Cardiac septum (tissue), 1 donor: ENCODE measurements around the gene LRBA. TPM values are rescaled to one million over a fixed set of nuclear protein-coding genes. Genes with fewer than 3 reads are reported as not detected.
A peak's percentile ranks its signal among the peaks of the same experiment; 100 is the strongest.
"Not testable (repeated sequence)": the region's sequence is repeated elsewhere in the genome, so short reads cannot be mapped to it uniquely, and the experiment has no call there.

Source experiments
- DNase-seq: peaks from one replicate; pipeline ENCODE4 v3.0.0-alpha.2; 2020; ENCODE audit warnings: low spot score
- intact Hi-C: fragments of 100-400 bp; cut with DNase I; formaldehyde crosslinking; loops from one replicate; pipeline ENCODE4 v1.14.0; 2022
- total RNA-seq: library from RNA; stranded (reverse); fragmentation: NEBNext Ultra II Directional; extraction: Animal tissue kit (Norgen Biotek cat#: 25700); gene quantifications from one replicate; pipeline ENCODE4 v1.2.1, GENCODE V29; 2021
- donor health status: DM: no; HTN: no; CAD: no.

The LRBA gene
- total RNA-seq, 1 donor from 2014 or later, result 22.7 TPM

GRCh38 chr4:150781191-150781590, 233.9 kb downstream of the LRBA start:
- intact Hi-C loops, result no loop called here
- DNase-seq, result no peak

GRCh38 chr4:150779707-150780106, 235.4 kb downstream of the LRBA start:
- intact Hi-C loops, result no loop called here
- no peak for DNase-seq

DNA sequence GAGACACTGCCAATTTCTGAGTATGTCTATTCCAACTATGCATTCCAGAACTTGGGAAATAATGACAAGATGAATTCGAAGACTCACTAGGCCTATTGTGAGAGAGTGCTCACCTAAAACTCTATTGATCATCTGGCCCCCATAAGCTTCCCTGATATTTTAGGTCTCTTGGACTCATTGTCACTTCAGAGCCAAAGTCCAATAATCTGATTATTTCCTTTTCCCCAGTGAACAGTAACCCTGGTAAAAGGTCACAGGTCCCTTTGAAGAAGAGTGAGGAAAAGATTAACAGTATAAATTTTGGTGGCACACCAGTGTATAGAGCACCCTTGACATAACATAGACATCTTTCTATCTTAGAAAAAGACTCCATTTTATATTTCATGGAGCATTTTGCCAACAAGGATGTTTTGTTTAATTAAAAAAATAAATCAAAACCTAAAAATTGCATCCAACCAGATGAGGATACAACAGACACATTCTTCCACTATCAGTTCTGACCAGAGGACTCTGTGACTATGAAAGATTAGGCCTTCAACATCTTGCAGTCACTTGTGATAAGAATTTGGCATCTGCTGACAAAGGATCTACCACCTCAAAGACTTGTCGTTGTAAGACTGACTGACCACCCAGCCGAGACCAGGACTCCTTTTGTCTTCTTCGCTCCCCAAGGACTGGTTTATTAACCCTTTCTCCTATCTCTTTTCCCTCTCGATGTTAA, 241.2 kb downstream of the LRBA start:
- no peak for DNase-seq
- intact Hi-C loops, result no loop called here

DNA sequence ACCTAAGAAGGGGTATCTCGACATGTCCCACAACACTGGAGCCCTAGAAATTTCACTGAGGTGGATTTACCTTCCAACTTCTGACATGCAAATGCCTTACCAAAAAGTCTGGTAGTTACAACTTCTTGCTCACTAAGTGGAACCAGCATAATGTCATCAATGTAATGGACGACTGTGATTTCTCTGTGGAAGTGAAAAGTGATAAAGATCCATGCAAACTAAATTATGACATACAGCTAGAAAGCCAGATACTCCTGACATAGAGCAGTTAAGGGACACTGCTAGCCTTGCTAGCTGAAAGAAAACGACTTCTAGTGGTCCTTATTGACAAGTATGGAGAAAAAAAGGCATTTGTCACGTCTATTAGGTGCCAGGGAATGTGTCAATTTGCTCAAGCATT, 242.1 kb downstream of the LRBA start:
- DNase-seq, result no peak
- intact Hi-C loops, result no loop called here

DNA sequence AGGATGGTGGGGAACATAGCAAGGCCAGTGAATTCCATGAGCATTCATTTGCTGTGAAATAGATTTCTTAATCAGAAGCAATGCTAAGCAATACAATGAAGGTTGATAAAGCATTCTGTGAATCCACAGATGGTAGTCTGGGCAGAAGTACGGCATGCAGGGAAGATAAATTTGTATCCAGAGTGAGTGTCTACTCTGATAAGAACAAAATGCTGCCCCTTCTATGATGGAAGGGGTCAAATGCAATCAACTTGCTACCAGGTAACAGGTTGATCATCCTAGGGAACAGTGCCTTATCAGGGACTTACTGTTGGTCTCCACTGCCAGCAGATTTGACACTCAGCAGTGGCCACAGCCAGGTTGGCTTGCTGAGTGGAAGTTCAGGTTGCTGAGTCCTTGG, 243.7 kb downstream of the LRBA start:
- intact Hi-C loops, result no loop called here
- DNase-seq, result no peak

GRCh38 chr4:150769845-150770244, 245.2 kb downstream of the LRBA start:
- intact Hi-C loops, result no loop called here
- DNase-seq, result no peak

DNA sequence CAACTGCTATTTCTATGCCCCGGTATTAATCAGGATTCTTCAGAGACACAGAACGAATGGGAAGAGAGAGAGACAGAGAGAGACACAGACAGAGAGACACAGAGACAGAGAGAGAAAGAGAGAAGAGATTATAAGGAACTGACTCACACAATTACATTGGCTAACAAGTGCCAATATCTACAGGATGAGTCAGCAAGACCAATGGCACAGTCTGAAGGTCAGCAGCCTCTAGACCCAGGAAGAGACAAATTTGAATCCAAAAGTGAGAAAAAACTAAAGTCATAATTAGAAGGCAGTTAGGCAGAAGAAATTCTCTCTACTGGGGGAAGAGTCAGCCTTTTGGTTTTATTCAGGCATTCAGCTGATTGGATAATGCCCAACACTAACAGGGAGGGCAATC, 245.8 kb downstream of the LRBA start:
- intact Hi-C loops, result no loop called here

GRCh38 chr4:150768497-150768896, 246.6 kb downstream of the LRBA start:
- DNase-seq, result no peak
- intact Hi-C loops, result no loop called here

More for the DNA sequence above, 245.8 kb downstream of the LRBA start:
- DNase-seq, result no peak

DNA sequence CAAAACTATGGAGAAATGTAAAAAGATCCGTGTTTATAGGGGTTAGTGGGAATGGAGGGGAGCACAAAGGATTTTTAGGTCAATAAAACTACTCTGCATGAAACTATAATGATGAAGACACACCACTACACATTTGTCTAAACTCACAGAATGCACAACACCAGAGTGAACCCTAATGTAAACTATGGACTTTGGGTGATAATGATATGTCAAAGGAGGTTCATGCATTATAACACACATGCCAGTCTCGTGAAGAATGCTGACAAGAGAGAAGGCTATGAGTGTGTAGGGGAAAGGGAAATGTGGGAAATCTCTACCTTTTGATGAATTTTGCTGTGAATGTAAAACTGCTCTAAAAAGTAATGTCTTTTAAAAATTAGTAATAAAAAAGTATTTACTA, 249.9 kb downstream of the LRBA start:
- no peak for DNase-seq
- intact Hi-C loops, result no loop called here

- intact Hi-C loops, result no loop called here
- DNase-seq, result no peak
These were observed 263.4 kb downstream of the LRBA start for GRCh38 chr4:150751648-150752047.

- intact Hi-C loops, result no loop called here
- DNase-seq, result no peak
These were observed 264.3 kb downstream of the LRBA start for GRCh38 chr4:150750824-150751223.

DNA sequence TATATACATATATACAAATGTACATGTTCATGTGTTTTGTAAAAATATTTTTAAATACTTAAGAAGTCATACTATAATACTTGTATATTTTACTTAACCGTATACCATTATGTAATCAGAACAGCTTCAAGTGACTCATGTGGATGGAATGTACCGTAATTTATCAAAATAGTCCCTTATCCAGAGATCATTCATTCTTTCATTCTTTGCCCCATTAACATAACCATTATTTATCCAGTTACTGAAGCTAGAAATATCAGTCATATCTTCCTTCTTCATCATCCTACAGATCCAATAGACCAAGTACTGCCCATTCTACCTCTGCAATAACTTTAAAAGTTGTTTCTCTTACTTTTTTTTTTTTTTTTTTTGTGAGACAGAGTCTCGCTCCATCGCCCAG, 268.9 kb downstream of the LRBA start:
- intact Hi-C loops, result no loop called here
- DNase-seq, result no peak

DNA sequence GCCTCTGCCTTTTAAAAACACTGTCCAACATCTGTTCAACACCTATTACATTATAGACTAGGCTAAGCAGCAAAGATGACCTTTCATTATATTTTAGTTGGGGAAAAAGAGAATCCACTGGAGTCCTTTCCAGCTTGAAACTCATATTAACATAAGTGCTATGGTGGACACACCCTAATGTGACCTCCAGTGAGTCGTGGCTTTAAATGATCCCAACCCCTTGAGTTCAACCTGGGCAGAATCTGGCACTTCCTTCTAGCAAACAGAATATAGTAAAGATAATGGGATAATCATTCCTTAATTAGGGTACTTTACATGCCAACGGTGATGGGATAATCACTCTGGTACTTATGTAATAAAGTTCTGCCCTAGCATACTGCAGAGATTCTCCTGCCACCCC, 270.5 kb downstream of the LRBA start:
- intact Hi-C loops, result no loop called here
- no peak for DNase-seq

DNA sequence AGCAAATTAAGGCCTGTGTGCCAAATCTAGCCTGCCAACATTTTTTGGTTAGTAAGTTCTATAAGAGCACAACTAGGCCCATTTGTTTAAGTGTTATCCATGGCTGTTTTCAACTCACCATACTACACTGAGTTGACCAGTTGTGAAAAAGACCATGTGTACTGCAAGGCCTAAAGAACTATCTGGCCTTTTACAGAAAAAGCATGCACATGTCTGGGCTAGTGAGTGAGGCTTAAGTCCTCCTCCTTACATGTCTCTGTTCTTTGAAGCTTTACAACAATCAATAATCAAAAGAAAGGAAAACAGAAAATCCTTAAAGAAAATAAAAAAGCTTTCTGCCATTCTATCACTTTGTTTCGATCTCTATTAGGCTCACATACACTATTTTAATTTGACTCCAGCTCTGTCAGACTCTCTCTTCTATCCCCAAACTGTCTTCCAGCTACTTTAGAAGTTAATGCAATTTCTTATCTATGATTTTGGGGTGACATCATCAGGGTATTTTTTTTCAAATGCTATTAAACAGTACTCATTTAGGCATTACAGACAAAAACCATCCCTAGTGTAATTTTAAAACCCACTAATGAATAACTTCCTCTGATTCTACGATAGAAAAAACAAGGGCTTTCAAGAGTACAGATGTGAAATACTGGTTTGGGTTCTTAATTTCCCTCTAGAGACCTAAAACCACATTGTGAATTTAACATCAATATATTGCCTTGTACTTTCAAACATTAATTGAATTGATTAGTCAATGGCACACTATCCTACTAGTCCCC, 271.3 kb downstream of the LRBA start:
- no peak for DNase-seq
- intact Hi-C loops, result no loop called here

- DNase-seq, intact Hi-C loops: not testable (repeated sequence)
These were observed 272.2 kb downstream of the LRBA start for GRCh38 chr4:150742930-150743329.

- intact Hi-C loops, result no loop called here
- no peak for DNase-seq
These were observed 275.5 kb downstream of the LRBA start for GRCh38 chr4:150739591-150739990.

GRCh38 chr4:150725957-150726523, 289.0 kb downstream of the LRBA start:
- DNase-seq, result no peak
- intact Hi-C loops, result loop anchor here (10.0 kb wide), 1 partner anchor 229 kb away; no protein-coding TSS in a partner anchor

GRCh38 chr4:150723727-150724411, 291.2 kb downstream of the LRBA start:
- no peak for DNase-seq
- intact Hi-C loops, result loop anchor here (5.0 to 10.0 kb wide), 2 partner anchors 148 to 231 kb away; no protein-coding TSS in a partner anchor

DNA sequence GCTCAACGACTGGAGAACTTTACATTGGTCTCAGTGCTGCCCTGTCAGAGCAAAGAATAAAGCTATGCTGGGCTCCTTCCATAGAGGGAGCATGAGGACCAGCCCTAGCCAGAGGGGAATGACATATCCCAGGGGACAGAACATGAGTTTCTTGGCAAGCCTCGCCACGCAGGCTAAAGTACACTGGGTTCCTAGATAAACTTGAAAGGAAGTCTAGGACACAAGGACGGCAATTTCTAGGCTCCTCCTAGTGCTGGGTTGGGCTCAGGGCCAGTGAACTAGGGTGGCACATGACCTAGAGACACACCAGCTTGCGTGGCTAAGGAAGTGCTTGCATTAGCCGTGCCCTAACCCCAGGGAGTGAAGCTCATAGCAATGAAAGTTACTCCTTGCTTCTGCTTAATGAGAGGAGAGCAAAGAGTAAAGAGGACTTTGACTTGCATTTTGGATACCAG, 292.1 kb downstream of the LRBA start:
- DNase-seq, result peak; percentile 85
- intact Hi-C loops, result loop anchor here (5.0 to 10.0 kb wide), 2 partner anchors 149 to 232 kb away; no protein-coding TSS in a partner anchor

- no peak for DNase-seq
- intact Hi-C loops, result loop anchor here (5.0 to 10.0 kb wide), 2 partner anchors 151 to 234 kb away; no protein-coding TSS in a partner anchor
These were observed 294.0 kb downstream of the LRBA start for GRCh38 chr4:150720973-150721518.
